Activated T-helper 2 cell treated with anti-CD3 and anti-CD28 coated beads, Interferon-gamma antibody, Interleukin-2, Interleukin-4, amounts not matched to agents 10 μg/mL and 5 μg/mL and 100 μg/mL, durations not matched to agents 14 hours and 24 hours and 36 hours (primary cell): ENCODE results near the gene MSANTD1. TPM values are rescaled to one million over a fixed set of nuclear protein-coding genes. Genes with fewer than 3 reads are reported as not detected.

Source experiments
- DNase-seq: peaks from one replicate; pipeline ENCODE4 v3.0.0; 2021; ENCODE audit warnings: low spot score
- H3K27ac Mint-ChIP-seq: one replicate; pipeline ENCODE4 v1.8.0; 2021; ENCODE audit warnings: mixed read lengths
- H3K27me3 Mint-ChIP-seq: one replicate; pipeline ENCODE4 v1.8.0; 2021; ENCODE audit warnings: low read depth, mixed read lengths
- H3K36me3 Mint-ChIP-seq: one replicate; pipeline ENCODE4 v1.8.0; 2021; ENCODE audit warnings: low read depth, mixed read lengths
- H3K4me1 Mint-ChIP-seq: one replicate; pipeline ENCODE4 v1.8.0; 2021; ENCODE audit warnings: low read depth, mixed read lengths
- H3K4me3 Mint-ChIP-seq: one replicate; pipeline ENCODE4 v1.8.0; 2021; ENCODE audit warnings: low read depth, mild to moderate bottlenecking, moderate library complexity, mixed read lengths
- H3K9me3 Mint-ChIP-seq: one replicate; pipeline ENCODE4 v1.8.0; 2021; ENCODE audit warnings: mixed read lengths
- intact Hi-C: fragments of 100-400 bp; cut with micrococcal nuclease; formaldehyde crosslinking; loops from one replicate; pipeline ENCODE4 v1.15.1; 2023
- total RNA-seq: library from RNA; stranded (reverse); gene quantifications from 2 replicates; pipeline ENCODE4 v1.2.3, GENCODE V29; 2022

The MSANTD1 gene
- total RNA-seq, 1 donor from 2014 or later: 0.68 TPM

GRCh38 chr4:3239303-3239702, 9.7 kb upstream of the MSANTD1 start:
- Mint-ChIP-seq H3K9me3 (no peaks in the 10 kb centered on the region), H3K36me3 (peaks cover 16% of the 10 kb centered on the region), H3K27me3 (no peaks in the 10 kb centered on the region), H3K4me3 (no peak overlapping the region), H3K4me1 (peaks cover 9% of the 10 kb centered on the region), H3K27ac (no peak overlapping the region)
- no peak for DNase-seq
- intact Hi-C loops: no loop called here

- no peaks in the 10 kb centered on the region for H3K27me3 Mint-ChIP-seq
- no peak overlapping the region for H3K27ac Mint-ChIP-seq
- no peak overlapping the region for H3K4me3 Mint-ChIP-seq
- H3K4me1 Mint-ChIP-seq: peaks cover 9% of the 10 kb centered on the region
- DNase-seq: no peak
- intact Hi-C loops: no loop called here
- H3K9me3 Mint-ChIP-seq: no peaks in the 10 kb centered on the region
- peaks cover 10% of the 10 kb centered on the region for H3K36me3 Mint-ChIP-seq
Measured at GRCh38 chr4:3239998-3240920, 8.7 kb upstream of the MSANTD1 start.

GRCh38 chr4:3240936-3241522, 7.9 kb upstream of the MSANTD1 start:
- H3K27me3 Mint-ChIP-seq: no peaks in the 10 kb centered on the region
- no peak overlapping the region for H3K27ac Mint-ChIP-seq
- DNase-seq: no peak
- H3K4me3 Mint-ChIP-seq: no peak overlapping the region
- intact Hi-C loops: no loop called here
- no peaks in the 10 kb centered on the region for H3K9me3 Mint-ChIP-seq
- H3K36me3 Mint-ChIP-seq: peaks cover 10% of the 10 kb centered on the region
- H3K4me1 Mint-ChIP-seq: peaks cover 9% of the 10 kb centered on the region

DNA sequence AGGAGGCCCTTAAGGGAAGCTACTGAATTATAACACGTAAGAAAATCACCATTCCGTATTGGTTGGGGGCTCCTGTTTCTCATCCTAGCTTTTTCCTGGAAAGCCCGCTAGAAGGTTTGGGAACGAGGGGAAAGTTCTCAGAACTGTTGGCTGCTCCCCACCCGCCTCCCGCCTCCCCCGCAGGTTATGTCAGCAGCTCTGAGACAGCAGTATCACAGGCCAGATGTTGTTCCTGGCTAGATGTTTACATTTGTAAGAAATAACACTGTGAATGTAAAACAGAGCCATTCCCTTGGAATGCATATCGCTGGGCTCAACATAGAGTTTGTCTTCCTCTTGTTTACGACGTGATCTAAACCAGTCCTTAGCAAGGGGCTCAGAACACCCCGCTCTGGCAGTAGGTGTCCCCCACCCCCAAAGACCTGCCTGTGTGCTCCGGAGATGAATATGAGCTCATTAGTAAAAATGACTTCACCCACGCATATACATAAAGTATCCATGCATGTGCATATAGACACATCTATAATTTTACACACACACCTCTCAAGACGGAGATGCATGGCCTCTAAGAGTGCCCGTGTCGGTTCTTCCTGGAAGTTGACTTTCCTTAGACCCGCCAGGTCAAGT, 6.9 kb upstream of the MSANTD1 start:
- Mint-ChIP-seq H3K9me3 (no peaks in the 10 kb centered on the region), H3K36me3 (peaks cover 10% of the 10 kb centered on the region), H3K27me3 (no peaks in the 10 kb centered on the region), H3K27ac (no peak overlapping the region), H3K4me1 (peaks cover 9% of the 10 kb centered on the region), H3K4me3 (no peak overlapping the region)
- intact Hi-C loops: no loop called here
- DNase-seq: no peak

- Mint-ChIP-seq H3K36me3 (peaks cover 8% of the 10 kb centered on the region), H3K27me3 (no peaks in the 10 kb centered on the region)
- DNase-seq: no peak
Measured at GRCh38 chr4:3243136-3243780, 5.7 kb upstream of the MSANTD1 start.

GRCh38 chr4:3244002-3244401, 5.0 kb upstream of the MSANTD1 start:
- H3K4me1 Mint-ChIP-seq: peaks cover 9% of the 10 kb centered on the region
- intact Hi-C loops: no loop called here
- no peak overlapping the region for H3K27ac Mint-ChIP-seq
- H3K4me3 Mint-ChIP-seq: no peak overlapping the region
- no peaks in the 10 kb centered on the region for H3K9me3 Mint-ChIP-seq
- no peak for DNase-seq
- peaks cover 3% of the 10 kb centered on the region for H3K36me3 Mint-ChIP-seq
- no peaks in the 10 kb centered on the region for H3K27me3 Mint-ChIP-seq

More at GRCh38 chr4:3243136-3243780, 5.7 kb upstream of the MSANTD1 start:
- H3K27ac Mint-ChIP-seq: no peak overlapping the region
- peaks cover 9% of the 10 kb centered on the region for H3K4me1 Mint-ChIP-seq
- H3K9me3 Mint-ChIP-seq: no peaks in the 10 kb centered on the region
- intact Hi-C loops: no loop called here
- H3K4me3 Mint-ChIP-seq: no peak overlapping the region

- peaks cover 9% of the 10 kb centered on the region for H3K4me1 Mint-ChIP-seq
- H3K9me3 Mint-ChIP-seq: no peaks in the 10 kb centered on the region
- no peak overlapping the region for H3K27ac Mint-ChIP-seq
- intact Hi-C loops: no loop called here
- no peak for DNase-seq
- H3K4me3 Mint-ChIP-seq: no peak overlapping the region
- H3K36me3 Mint-ChIP-seq: peaks cover under 1% of the 10 kb centered on the region
- H3K27me3 Mint-ChIP-seq: no peaks in the 10 kb centered on the region
Measured at GRCh38 chr4:3244747-3245146, 4.2 kb upstream of the MSANTD1 start.

- Mint-ChIP-seq H3K9me3 (no peaks in the 10 kb centered on the region), H3K27ac (no peak overlapping the region), H3K36me3 (no peaks in the 10 kb centered on the region), H3K4me3 (no peak overlapping the region), H3K4me1 (peaks cover 9% of the 10 kb centered on the region), H3K27me3 (no peaks in the 10 kb centered on the region)
- no peak for DNase-seq
- intact Hi-C loops: no loop called here
Measured at GRCh38 chr4:3245676-3246075, 3.3 kb upstream of the MSANTD1 start.

DNA sequence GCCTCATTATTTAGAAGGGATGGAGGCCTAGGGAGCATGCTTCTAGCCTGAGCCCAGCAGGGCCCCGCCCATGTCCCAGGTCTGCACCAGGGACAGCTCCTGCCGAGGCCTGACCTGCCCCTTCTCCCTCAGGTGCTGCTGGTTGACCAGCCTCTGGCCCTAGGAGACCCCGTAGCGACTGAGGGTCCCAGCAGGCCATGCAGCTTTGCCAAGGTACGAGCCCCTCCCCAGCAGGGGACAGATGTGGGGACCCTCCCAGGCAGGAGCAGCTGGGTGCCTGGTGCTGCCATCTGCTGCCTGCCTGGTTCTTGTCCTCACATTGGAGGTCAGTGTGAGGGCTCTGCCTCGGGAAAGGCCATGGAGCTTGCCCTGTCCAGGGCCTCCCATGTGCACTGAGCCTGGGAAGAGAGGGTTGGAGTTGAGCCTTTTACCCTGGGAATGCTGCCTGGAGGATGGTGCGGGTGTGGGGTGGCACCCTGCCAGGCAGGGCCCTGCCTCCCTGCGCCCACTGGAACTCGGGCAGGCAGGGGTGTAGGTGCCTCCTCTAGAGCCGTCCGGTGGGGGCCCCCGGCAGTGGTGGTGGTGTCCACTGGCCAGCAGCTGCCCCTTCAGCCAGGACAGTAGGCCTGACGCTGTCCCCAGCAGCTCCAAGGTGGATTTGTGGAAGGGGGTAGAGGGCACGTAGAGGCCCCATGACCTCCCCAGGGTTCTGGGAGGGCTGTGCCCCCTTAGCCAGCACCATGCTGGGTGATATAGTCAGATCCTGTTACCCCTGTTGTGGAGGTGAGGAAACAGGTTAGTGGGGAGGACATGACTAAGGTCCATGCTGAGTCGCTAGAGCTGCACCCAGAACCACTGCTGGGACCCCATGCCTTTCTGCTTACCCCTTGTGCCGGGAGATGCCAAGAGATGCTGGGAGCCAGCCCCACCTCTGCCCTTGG, 2.2 kb upstream of the MSANTD1 start:
- no peak overlapping the region for H3K4me3 Mint-ChIP-seq
- DNase-seq: no peak
- no peaks in the 10 kb centered on the region for H3K36me3 Mint-ChIP-seq
- intact Hi-C loops: no loop called here
- peaks cover 13% of the 10 kb centered on the region for H3K4me1 Mint-ChIP-seq
- H3K9me3 Mint-ChIP-seq: no peaks in the 10 kb centered on the region
- no peak overlapping the region for H3K27ac Mint-ChIP-seq
- no peaks in the 10 kb centered on the region for H3K27me3 Mint-ChIP-seq

- intact Hi-C loops: no loop called here
- H3K27ac Mint-ChIP-seq: no peak overlapping the region
- no peaks in the 10 kb centered on the region for H3K27me3 Mint-ChIP-seq
- no peak for DNase-seq
- H3K9me3 Mint-ChIP-seq: no peaks in the 10 kb centered on the region
- peaks cover 11% of the 10 kb centered on the region for H3K4me1 Mint-ChIP-seq
- no peaks in the 10 kb centered on the region for H3K36me3 Mint-ChIP-seq
- H3K4me3 Mint-ChIP-seq: no peak overlapping the region
Measured at GRCh38 chr4:3247399-3248177, 1.4 kb upstream of the MSANTD1 start.

DNA sequence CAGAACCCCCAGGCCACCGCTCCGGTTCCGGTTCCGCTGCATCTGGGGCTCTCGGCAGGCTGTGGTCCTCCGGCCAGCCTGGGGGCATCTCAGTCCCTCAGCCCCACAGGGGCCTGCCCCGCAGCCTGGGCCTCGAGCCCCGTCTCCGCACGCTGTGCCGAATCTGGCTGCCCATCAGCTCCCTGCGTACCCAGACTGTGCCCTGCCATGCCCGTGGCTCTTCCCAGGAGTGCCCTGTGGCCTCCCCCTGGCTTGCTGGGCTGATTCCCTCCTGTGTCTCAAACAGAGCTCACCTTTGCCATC, 830 bp upstream of the MSANTD1 start:
- no peak overlapping the region for H3K27ac Mint-ChIP-seq
- no peak for DNase-seq
- H3K9me3 Mint-ChIP-seq: no peaks in the 10 kb centered on the region
- intact Hi-C loops: no loop called here
- peaks cover 7% of the 10 kb centered on the region for H3K4me1 Mint-ChIP-seq
- no peak overlapping the region for H3K4me3 Mint-ChIP-seq
- no peaks in the 10 kb centered on the region for H3K36me3 Mint-ChIP-seq
- H3K27me3 Mint-ChIP-seq: no peaks in the 10 kb centered on the region
